OCI-LY3 (cell line): ENCODE results near the gene PAQR9.

Experiments
- H2AFZ ChIP-seq: fragments of 200-600, 300-600 bp; shearing (Covaris generic); 2 replicates; pipeline ENCODE4 v1.6.0; 2014; ENCODE audit warnings: antibody characterized with exemption, low read depth, low read length
- H3K27ac ChIP-seq: fragments of 200-600, 300-600 bp; sonication (generic); 2 replicates; pipeline ENCODE4 v1.5.1; 2014; ENCODE audit warnings: mild to moderate bottlenecking, low read length, moderate library complexity, mixed read lengths
- H3K27me3 ChIP-seq: fragments of 200-600, 300-600 bp; sonication (generic); 2 replicates; pipeline ENCODE4 v1.6.1; 2014; ENCODE audit warnings: low read depth, low read length, mixed read lengths
- H3K36me3 ChIP-seq: fragments of 200-600, 300-600 bp; sonication (generic); replicated peaks from 2 replicates; pipeline ENCODE3; 2014; ENCODE audit warnings: low read depth, low read length, mixed read lengths
- H3K4me1 ChIP-seq: fragments of 300-600, 200-600 bp; sonication (generic); 2 replicates; pipeline ENCODE4 v1.6.1; 2014; ENCODE audit warnings: low read length, mixed read lengths
- H3K4me2 ChIP-seq: fragments of 200-600, 300-600 bp; sonication (generic); 2 replicates; pipeline ENCODE4 v1.6.1; 2014; ENCODE audit warnings: low read length, mixed read lengths
- H3K4me3 ChIP-seq: fragments of 300-600, 200-600 bp; sonication (generic); 2 replicates; pipeline ENCODE4 v1.5.1; 2014; ENCODE audit warnings: antibody characterized with exemption, mild to moderate bottlenecking, low read length, moderate library complexity
- H3K79me2 ChIP-seq: fragments of 300-600, 200-600 bp; shearing (Covaris generic); 2 replicates; pipeline ENCODE4 v1.6.1; 2014; ENCODE audit warnings: mild to moderate bottlenecking, low read length, mixed read lengths
- H3K9ac ChIP-seq: fragments of 300-600, 200-600 bp; shearing (Covaris generic); 2 replicates; pipeline ENCODE4 v1.6.0; 2014; ENCODE audit warnings: mild to moderate bottlenecking, low read length, moderate library complexity
- H3K9me3 ChIP-seq: fragments of 200-600, 300-600 bp; shearing (Covaris generic); 2 replicates; pipeline ENCODE4 v1.6.1; 2014; ENCODE audit warnings: low read length, mixed read lengths; ENCODE audit not compliant: insufficient read depth
- H4K20me1 ChIP-seq: fragments of 200-600, 300-600 bp; sonication (generic); 2 replicates; pipeline ENCODE4 v1.6.1; 2016; ENCODE audit warnings: low read length, mixed read lengths; ENCODE audit not compliant: insufficient read depth
- EZH2phosphoT487 ChIP-seq: fragments of 200-600 bp; shearing (Covaris generic); IDR thresholded peaks from 2 replicates; pipeline ENCODE4 v1.6.1; 2018; ENCODE audit warnings: antibody characterized with exemption, mixed run types, low read depth
- TF ChIP-seq, protein P1 (sequence below): fragments of 200-600, 300-600 bp; sonication (generic); IDR thresholded peaks from 2 replicates; pipeline ENCODE4 v1.5.1; 2014; ENCODE audit warnings: antibody characterized with exemption, low read length, low read depth

The PAQR9 gene

DNA sequence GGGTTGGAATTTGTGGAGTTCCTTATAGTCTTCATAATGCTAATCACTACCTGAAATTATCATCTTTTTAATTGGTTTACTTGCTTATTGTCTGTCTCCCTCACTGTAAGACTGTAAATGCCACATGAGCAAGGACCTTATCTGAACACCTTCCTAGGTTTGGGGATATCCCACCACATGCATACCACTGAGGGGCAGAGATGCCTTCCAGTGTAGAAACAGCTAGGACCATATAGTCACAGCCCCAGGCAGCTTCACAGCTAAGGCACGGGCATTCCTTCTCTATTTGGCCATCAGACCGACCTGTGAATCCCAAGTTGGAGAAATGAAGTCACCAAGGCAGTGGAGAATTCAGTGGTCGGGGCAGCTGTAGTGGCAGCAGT lies 28.6 kb downstream of the PAQR9 start:
- H3K4me2 ChIP-seq: no peak overlapping the region
- no peaks in the 10 kb centered on the region for H4K20me1 ChIP-seq
- H2AFZ ChIP-seq: no peak overlapping the region
- no peak for TF ChIP-seq EZH2phosphoT487
- TF ChIP-seq, protein P1, sequence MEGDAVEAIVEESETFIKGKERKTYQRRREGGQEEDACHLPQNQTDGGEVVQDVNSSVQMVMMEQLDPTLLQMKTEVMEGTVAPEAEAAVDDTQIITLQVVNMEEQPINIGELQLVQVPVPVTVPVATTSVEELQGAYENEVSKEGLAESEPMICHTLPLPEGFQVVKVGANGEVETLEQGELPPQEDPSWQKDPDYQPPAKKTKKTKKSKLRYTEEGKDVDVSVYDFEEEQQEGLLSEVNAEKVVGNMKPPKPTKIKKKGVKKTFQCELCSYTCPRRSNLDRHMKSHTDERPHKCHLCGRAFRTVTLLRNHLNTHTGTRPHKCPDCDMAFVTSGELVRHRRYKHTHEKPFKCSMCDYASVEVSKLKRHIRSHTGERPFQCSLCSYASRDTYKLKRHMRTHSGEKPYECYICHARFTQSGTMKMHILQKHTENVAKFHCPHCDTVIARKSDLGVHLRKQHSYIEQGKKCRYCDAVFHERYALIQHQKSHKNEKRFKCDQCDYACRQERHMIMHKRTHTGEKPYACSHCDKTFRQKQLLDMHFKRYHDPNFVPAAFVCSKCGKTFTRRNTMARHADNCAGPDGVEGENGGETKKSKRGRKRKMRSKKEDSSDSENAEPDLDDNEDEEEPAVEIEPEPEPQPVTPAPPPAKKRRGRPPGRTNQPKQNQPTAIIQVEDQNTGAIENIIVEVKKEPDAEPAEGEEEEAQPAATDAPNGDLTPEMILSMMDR: no peak
- no peak overlapping the region for H3K4me3 ChIP-seq
- no peaks in the 10 kb centered on the region for H3K79me2 ChIP-seq
- H3K27me3 ChIP-seq: no peaks in the 10 kb centered on the region
- 0 out of 2 replicates have a peak, but pooled peaks cover 4% of the 10 kb centered on the region for H3K4me1 ChIP-seq
- H3K36me3 ChIP-seq: no peaks in the 10 kb centered on the region
- H3K9ac ChIP-seq: no peak overlapping the region
- H3K27ac ChIP-seq: no peak overlapping the region
- no peaks in the 10 kb centered on the region for H3K9me3 ChIP-seq

DNA sequence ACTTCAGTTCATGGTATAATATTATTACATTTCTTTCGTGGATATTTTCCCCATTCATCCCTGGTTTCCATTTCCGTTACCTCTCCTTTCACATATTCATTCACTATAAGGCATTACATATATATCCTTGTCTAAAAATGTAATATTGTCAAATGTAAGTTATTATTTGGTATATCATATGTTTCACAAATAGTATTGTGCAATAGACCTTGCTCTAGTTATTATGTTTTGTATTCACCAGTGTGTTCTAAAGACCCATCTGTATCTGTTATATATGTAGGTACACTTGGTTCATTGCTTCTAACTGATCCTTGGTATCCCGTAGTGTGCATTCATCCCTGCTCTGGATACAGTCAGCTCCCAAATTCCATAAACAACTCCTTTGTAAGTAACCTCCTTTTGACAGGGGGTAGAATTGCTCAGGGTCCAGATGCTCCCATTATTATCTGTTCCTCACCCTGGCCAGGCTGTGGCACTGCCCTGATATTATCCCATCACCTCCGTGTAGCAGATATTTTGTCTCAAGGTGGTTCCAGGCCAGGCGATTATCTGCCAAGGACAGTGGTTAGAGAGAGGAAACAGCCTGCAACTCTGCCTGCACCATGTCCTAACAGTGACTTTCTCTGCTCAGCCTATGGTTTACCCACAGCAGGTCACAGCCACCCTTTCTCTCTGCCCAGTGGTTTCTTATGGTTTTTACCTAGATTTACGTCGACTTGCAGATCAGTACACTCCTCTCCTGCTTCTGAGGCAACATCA lies 29.2 kb downstream of the PAQR9 start:
- Histone ChIP-seq H3K9me3 (no peaks in the 10 kb centered on the region), H3K4me1 (0 out of 2 replicates have a peak, but pooled peaks cover 4% of the 10 kb centered on the region), H4K20me1 (no peaks in the 10 kb centered on the region), H2AFZ (no peak overlapping the region), H3K36me3 (no peaks in the 10 kb centered on the region), H3K27me3 (no peaks in the 10 kb centered on the region), H3K9ac (no peak overlapping the region), H3K27ac (no peak overlapping the region), H3K4me3 (no peak overlapping the region), H3K79me2 (no peaks in the 10 kb centered on the region), H3K4me2 (no peak overlapping the region)
- TF ChIP-seq, protein P1: no peak
- no peak for TF ChIP-seq EZH2phosphoT487

DNA sequence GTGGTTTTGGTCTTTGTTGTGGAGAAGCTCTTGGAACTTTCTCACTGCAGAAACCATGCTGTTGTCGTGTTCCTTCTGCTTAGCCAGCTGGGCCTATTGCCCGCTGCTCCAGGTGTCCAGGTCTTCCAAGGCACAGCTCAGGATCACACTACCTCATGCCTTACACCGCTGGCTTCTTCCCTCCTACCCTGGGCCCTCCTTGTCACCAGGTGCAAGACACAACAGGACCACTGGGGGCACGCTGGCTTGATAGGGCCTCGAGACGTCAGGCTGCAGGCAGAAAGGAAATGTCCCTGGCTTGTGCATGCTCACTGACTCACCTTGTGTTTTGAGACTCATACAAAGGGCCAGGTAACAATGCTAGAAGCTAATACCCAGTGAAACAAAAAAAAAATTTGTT lies 32.3 kb downstream of the PAQR9 start:
- H3K4me2 ChIP-seq: no peak overlapping the region
- H2AFZ ChIP-seq: peak overlapping the region; percentile 52; the same call in 1 of the 2 replicates
- no peaks in the 10 kb centered on the region for H3K9me3 ChIP-seq
- no peak for TF ChIP-seq EZH2phosphoT487
- TF ChIP-seq, protein P1: peak; percentile 26; the same call in 1 of the 2 replicates
- H3K27ac ChIP-seq: no peak overlapping the region
- H3K9ac ChIP-seq: no peak overlapping the region
- H3K36me3 ChIP-seq: no peaks in the 10 kb centered on the region
- H3K79me2 ChIP-seq: no peaks in the 10 kb centered on the region
- no peaks in the 10 kb centered on the region for H4K20me1 ChIP-seq
- no peak overlapping the region for H3K4me3 ChIP-seq
- H3K27me3 ChIP-seq: no peaks in the 10 kb centered on the region
- 0 out of 2 replicates have a peak, but pooled peaks cover 4% of the 10 kb centered on the region for H3K4me1 ChIP-seq

DNA sequence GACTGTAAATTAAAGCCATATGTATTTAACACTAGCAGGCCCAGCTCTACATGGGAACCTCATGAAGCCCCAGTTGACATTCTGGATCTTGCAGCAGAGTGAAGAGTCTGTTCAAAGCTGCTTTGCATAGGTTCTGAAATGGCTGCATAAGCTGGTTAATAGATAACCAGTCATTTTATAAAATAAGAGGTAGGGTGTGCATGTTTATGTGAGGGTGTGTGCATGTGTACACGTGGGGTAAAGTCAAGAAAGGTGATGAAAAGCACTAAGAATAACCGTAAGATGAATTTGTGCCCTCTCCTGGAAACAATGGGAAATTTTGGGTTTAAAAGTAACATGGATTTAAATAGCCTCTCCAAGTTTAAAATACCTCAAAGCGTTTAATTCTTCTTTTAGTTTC lies 33.0 kb downstream of the PAQR9 start:
- H3K4me2 ChIP-seq: no peak overlapping the region
- TF ChIP-seq, protein P1: no peak
- no peak for TF ChIP-seq EZH2phosphoT487
- H3K27me3 ChIP-seq: no peaks in the 10 kb centered on the region
- no peaks in the 10 kb centered on the region for H3K36me3 ChIP-seq
- H3K9me3 ChIP-seq: no peaks in the 10 kb centered on the region
- 0 out of 2 replicates have a peak, but pooled peaks cover 4% of the 10 kb centered on the region for H3K4me1 ChIP-seq
- H3K79me2 ChIP-seq: no peaks in the 10 kb centered on the region
- H2AFZ ChIP-seq: no peak overlapping the region
- no peaks in the 10 kb centered on the region for H4K20me1 ChIP-seq
- no peak overlapping the region for H3K9ac ChIP-seq
- no peak overlapping the region for H3K27ac ChIP-seq
- no peak overlapping the region for H3K4me3 ChIP-seq
